Heart right ventricle (tissue), 16 donors: ENCODE measurements around the gene VMO1. TPM values are rescaled to one million over a fixed set of nuclear protein-coding genes. Genes with fewer than 3 reads are reported as not detected.

Experiments used
- ATAC-seq, 8 donors: fragments of 200-7000 bp; cut with Tn5 transposase; one replicate each; pipeline ENCODE4 v1.9.1; 2020; ENCODE audit warnings: mild to moderate bottlenecking in 8 of 8, moderate library complexity in 8 of 8, moderate number of reproducible peaks in 1 of 8
- DNase-seq, 2 donors: peaks; one replicate each; pipeline ENCODE4 v3.0.0-alpha.2; 2020
- H3K27ac ChIP-seq, 10 donors: fragments of 200-600 bp; sonication (generic) in 2 of 10; one replicate each; pipeline versions ENCODE4 v1.5.0 to v1.8.0; 2020 to 2022; ENCODE audit warnings: mild to moderate bottlenecking in 3 of 10
- H3K27me3 ChIP-seq, 7 donors: fragments of 200-600 bp; one replicate each; pipeline ENCODE4 v1.8.0; 2021 to 2022; ENCODE audit warnings: mild to moderate bottlenecking in 2 of 7
- H3K36me3 ChIP-seq, 9 donors: fragments of 200-600 bp; sonication (generic) in 1 of 9; one replicate each; pipeline versions ENCODE4 v1.5.0 to v1.8.0; 2020 to 2022; ENCODE audit warnings: mild to moderate bottlenecking in 2 of 9
- H3K4me1 ChIP-seq, 9 donors: fragments of 200-600 bp; sonication (generic) in 1 of 9; one replicate each; pipeline versions ENCODE4 v1.5.0 to v1.8.0; 2020 to 2022; ENCODE audit warnings: mild to moderate bottlenecking in 4 of 9
- H3K4me3 ChIP-seq, 10 donors: fragments of 200-600 bp; sonication (generic) in 2 of 10; one replicate each; pipeline versions ENCODE4 v1.5.0 to v1.8.0; 2020 to 2022; ENCODE audit warnings: mild to moderate bottlenecking in 7 of 10, moderate library complexity in 2 of 10
- H3K9me3 ChIP-seq, 11 donors: fragments of 200-600 bp in 10 of 11; sonication (generic) in 2 of 11; one replicate each; pipeline versions ENCODE4 v1.5.0 to v1.8.0; 2013 to 2022; ENCODE audit warnings: mild to moderate bottlenecking in 2 of 11, control low read depth in 1 of 11, moderate library complexity in 1 of 11
- CTCF ChIP-seq, 9 donors: fragments of 200-600 bp; sonication (generic) in 2 of 9; IDR thresholded peaks; one replicate each; pipeline versions ENCODE4 v1.5.0 to v1.8.0; 2021 to 2022; ENCODE audit warnings: antibody characterized with exemption in 9 of 9, mild to moderate bottlenecking in 5 of 9, moderate library complexity in 1 of 9
- WGBS, 2 donors: extraction: QIAGEN DNeasy Blood & Tissue Kit; methylation state at CpG; one replicate each; pipeline ENCODE4 v1.1.7; 2013; ENCODE audit warnings: inconsistent platforms in 1 of 2; 5-methylcytosine and 5-hydroxymethylcytosine counted together
- intact Hi-C, 10 donors: fragments of 100-400 bp; cut with DNase I; formaldehyde crosslinking; loops; one replicate each; pipeline versions ENCODE4 v1.11.1 to v1.14.2; 2022
- polyA plus RNA-seq, 2 donors: library from polyadenylated mRNA; stranded (reverse); fragments of 200-250 nt; gene quantifications; one replicate each; pipeline ENCODE4 v1.2.3, GENCODE V29; 2013
- total RNA-seq, 10 donors: library from RNA; stranded (reverse); fragmentation: NEBNext Ultra II Directional in 3 of 10; extraction: Animal tissue kit (Norgen Biotek cat#: 25700) in 3 of 10; gene quantifications; one replicate each; pipeline versions ENCODE4 v1.2.1 to v1.2.4, GENCODE V29; 2021 to 2023
- donor health status: Arrhythmogenic right ventricular cardiomyopathy.
- donor health status: ischemic (EF 13 %, LVEDD 7.1; RV severe dilation, severe dysfunction).
- donor health status: healthy with polysubstance abuse.
- donor health status: DM: no; HTN: yes; CAD: no.
- donor health status: DM: no; HTN: no; CAD: no.
- donor health status: ischemic (EF 25% LVEDD 6.9; RV normal size, moderate dysfunction).
- donor health status: ischemic (EF 25% LVEDD 5.7; RV mildly dilated, moderate dysfunction).
- donor health status: healthy.
- donor health status: DM: yes; HTN: yes; CAD: no.
- donor health status: Ischemic cardiomyopathy.
- donor health status: ischemic (EF 35%, LVEDD 5.7; RV mildly dilated, moderate dysfunction).
- donor health status: nonischemic (EF 11% LVEDD 7.7; RV severe dilation, severe dysfunction).
- donor health status: DM: yes; HTN: yes; CAD: no.
- donor health status: PGD.
- donor health status: ischemic (EF 29% LVEDD 5.4; RV normal size, mild dysfunction).
- donor health status: nonischemic (EF 23%, LVEDD 6.1; RV moderate dilation, normal function).

The VMO1 gene
- total and polyA plus RNA-seq, 12 donors, result 0.38 to 2.1 (median 0.64) TPM; not detected in 2

GRCh38 chr17:4800462-4801196 lies 14.5 kb upstream of the VMO1 start:
- TF ChIP-seq CTCF (IDR thresholded peaks at IDR 0.05), result no peak
- no peak overlapping the region for H3K4me3 ChIP-seq
- DNase-seq (no peak), ATAC-seq (no peak)
- no peaks in the 10 kb centered on the region for H3K9me3 ChIP-seq
- intact Hi-C loops, result no loop called here
- peaks cover 0 to 13% (median 9%) of the 10 kb centered on the region in 9 donors for H3K4me1 ChIP-seq
- peaks cover 0 to 29% (median 14%) of the 10 kb centered on the region in 9 donors for H3K36me3 ChIP-seq
- H3K27ac ChIP-seq, result no peak overlapping the region
- WGBS, 2 donors, result 77 to 86% methylated on average over 10 of the region's 10 CpGs
- no peaks in the 10 kb centered on the region for H3K27me3 ChIP-seq

- H3K27ac ChIP-seq, result peak overlapping the region in 9 of 10 donors; percentile 57 to 92 (median 78)
- ATAC-seq (peak; percentile 14 to 61 (median 43)), DNase-seq (no peak)
- intact Hi-C loops, result loop anchor here in 3 of 10 donors (5.0 kb wide), 1 partner anchor 41 kb away; no protein-coding TSS in a partner anchor
- H3K4me3 ChIP-seq, result peak overlapping the region; percentile 53 to 91 (median 76)
- peaks cover 0 to 29% (median 14%) of the 10 kb centered on the region in 9 donors for H3K36me3 ChIP-seq
- 0 to 1% methylated on average over 7 of the region's 7 CpGs for WGBS, 2 donors
- peaks cover 0 to 17% (median 9%) of the 10 kb centered on the region in 9 donors for H3K4me1 ChIP-seq
- H3K27me3 ChIP-seq, result no peaks in the 10 kb centered on the region
- no peak for TF ChIP-seq CTCF (IDR thresholded peaks at IDR 0.05)
- H3K9me3 ChIP-seq, result no peaks in the 10 kb centered on the region
Observed at GRCh38 chr17:4796552-4796920, 10.4 kb upstream of the VMO1 start.

GRCh38 chr17:4795168-4795567 lies 9.0 kb upstream of the VMO1 start:
- no peak for TF ChIP-seq CTCF (IDR thresholded peaks at IDR 0.05)
- DNase-seq, result no peak
- peak overlapping the region in 3 of 10 donors; percentile 68 to 85 (median 73) for H3K4me3 ChIP-seq
- no peaks in the 10 kb centered on the region for H3K27me3 ChIP-seq
- H3K4me1 ChIP-seq, result peaks cover 0 to 22% (median 10%) of the 10 kb centered on the region in 9 donors
- 92 to 100% methylated on average over 1 of the region's 1 CpG for WGBS, 2 donors
- intact Hi-C loops, result loop anchor here in 3 of 10 donors (5.0 kb wide), 1 partner anchor 42 kb away; no protein-coding TSS in a partner anchor
- no peak for ATAC-seq
- H3K27ac ChIP-seq, result peak overlapping the region in 7 of 10 donors; percentile 59 to 92 (median 82)
- peaks cover 0 to 29% (median 14%) of the 10 kb centered on the region in 9 donors for H3K36me3 ChIP-seq
- H3K9me3 ChIP-seq, result no peaks in the 10 kb centered on the region

- DNase-seq, result no peak
- Histone ChIP-seq H3K36me3 (no peaks in the 10 kb centered on the region), H3K9me3 (no peaks in the 10 kb centered on the region), H3K27me3 (peaks cover 0 to 33% (median 2%) of the 10 kb centered on the region in 7 donors), H3K27ac (peak overlapping the region; percentile 92 to 99 (median 97)), H3K4me1 (peaks cover 13 to 46% (median 37%) of the 10 kb centered on the region in 9 donors), H3K4me3 (peak overlapping the region; percentile 19 to 91 (median 74))
- 34 to 59% methylated on average over 7 of the region's 7 CpGs for WGBS, 2 donors
- intact Hi-C loops, result loop anchor here in 2 of 10 donors (2.0 to 5.0 kb wide), 2 partner anchors 42 to 58 kb away; partner anchors contain the start of genes MED11 (in 2 of the 2) and MINK1 (in 1 of the 2)
- ATAC-seq, result no peak
- TF ChIP-seq CTCF (IDR thresholded peaks at IDR 0.05), result no peak
Observed at GRCh38 chr17:4790705-4791088, 4.5 kb upstream of the VMO1 start.
